22Rv1 (cell line): ENCODE data around the gene EGR2.

Experiments used
- CTCF ChIP-seq: fragments of 450-650 bp; IDR thresholded peaks from 2 replicates; pipeline ENCODE4 v1.5.1; 2017; ENCODE audit warnings: mild to moderate bottlenecking
- ZFX ChIP-seq: fragments of 450-650 bp; IDR thresholded peaks from 2 replicates; pipeline ENCODE4 v1.6.1; 2017; ENCODE audit warnings: antibody characterized with exemption, borderline replicate concordance

- TF ChIP-seq CTCF (no peak), ZFX (no peak)
These were observed 3.2 kb upstream of the EGR2 start for GRCh38 chr10:62819141-62819920.
